Uterus (tissue), 2 donors: ENCODE measurements around the gene UNC119B.

ENCODE experiments used
- CTCF ChIP-seq, 4 experiments: fragments of 200-600 bp in 2 of 4; fragments of 450-650 bp in 2 of 4; sonication (generic) in 2 of 4; IDR thresholded peaks; one replicate each; pipeline ENCODE4 v1.5.1; 2016 to 2019; ENCODE audit warnings: antibody characterized with exemption in 4 of 4, mild to moderate bottlenecking in 2 of 4, moderate library complexity in 1 of 4
- POLR2A ChIP-seq, 2 donors: fragments of 450-650 bp; IDR thresholded peaks; one replicate each; pipeline ENCODE4 v1.6.1; 2016; ENCODE audit warnings: antibody characterized with exemption in 2 of 2, mild to moderate bottlenecking in 1 of 2, moderate library complexity in 1 of 2

- TF ChIP-seq POLR2A (IDR thresholded peaks at IDR 0.05) (no peak), CTCF (IDR thresholded peaks at IDR 0.05) (no peak)
These were observed 48.8 kb upstream of the UNC119B start for GRCh38 chr12:120661432-120661831.
